Measurements from ENCODE around the gene SOWAHC. TPM values are rescaled to one million over a fixed set of nuclear protein-coding genes. Genes with fewer than 3 reads are reported as not detected.
A peak's percentile ranks its signal among the peaks of the same experiment; 100 is the strongest.

Gene SOWAHC
- total RNA-seq, 2 donors from 2014 or later: 11.1 to 14.9 TPM

- no peak overlapping the region for H3K9ac ChIP-seq (ENCODE audit: extremely low read depth, low read length, poor library complexity, severe bottlenecking)
- H3K9me3 Mint-ChIP-seq: peaks cover 2% of the 10 kb centered on the region
- H3K27me3 Mint-ChIP-seq (ENCODE audit: insufficient read depth): no peaks in the 10 kb centered on the region
- DNase-seq: no peak
- peaks cover 13% of the 10 kb centered on the region for H3K36me3 Mint-ChIP-seq (ENCODE audit: low read depth)
- H3K27me3 ChIP-seq (ENCODE audit: control insufficient read depth, insufficient read depth, low read length, poor library complexity, severe bottlenecking): no peaks in the 10 kb centered on the region
- TF ChIP-seq, protein P1, sequence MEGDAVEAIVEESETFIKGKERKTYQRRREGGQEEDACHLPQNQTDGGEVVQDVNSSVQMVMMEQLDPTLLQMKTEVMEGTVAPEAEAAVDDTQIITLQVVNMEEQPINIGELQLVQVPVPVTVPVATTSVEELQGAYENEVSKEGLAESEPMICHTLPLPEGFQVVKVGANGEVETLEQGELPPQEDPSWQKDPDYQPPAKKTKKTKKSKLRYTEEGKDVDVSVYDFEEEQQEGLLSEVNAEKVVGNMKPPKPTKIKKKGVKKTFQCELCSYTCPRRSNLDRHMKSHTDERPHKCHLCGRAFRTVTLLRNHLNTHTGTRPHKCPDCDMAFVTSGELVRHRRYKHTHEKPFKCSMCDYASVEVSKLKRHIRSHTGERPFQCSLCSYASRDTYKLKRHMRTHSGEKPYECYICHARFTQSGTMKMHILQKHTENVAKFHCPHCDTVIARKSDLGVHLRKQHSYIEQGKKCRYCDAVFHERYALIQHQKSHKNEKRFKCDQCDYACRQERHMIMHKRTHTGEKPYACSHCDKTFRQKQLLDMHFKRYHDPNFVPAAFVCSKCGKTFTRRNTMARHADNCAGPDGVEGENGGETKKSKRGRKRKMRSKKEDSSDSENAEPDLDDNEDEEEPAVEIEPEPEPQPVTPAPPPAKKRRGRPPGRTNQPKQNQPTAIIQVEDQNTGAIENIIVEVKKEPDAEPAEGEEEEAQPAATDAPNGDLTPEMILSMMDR (conservative IDR thresholded peaks at IDR 0.05): no peak
- no peak overlapping the region for H3K27ac Mint-ChIP-seq
- WGBS, 2 experiments (ENCODE audit: insufficient coverage in 1 of 2, insufficient read length in 1 of 2): 100% methylated on average over 1 of the region's 3 CpGs; no CpG with 5 or more reads in 1 of the 2 experiments
- H3K27ac ChIP-seq (ENCODE audit: low read depth, low read length): no peak overlapping the region
- H3K36me3 ChIP-seq (ENCODE audit: control insufficient read depth, insufficient read depth, low read length): peaks cover 27% of the 10 kb centered on the region
- no peaks in the 10 kb centered on the region for H3K9me3 ChIP-seq (ENCODE audit: control insufficient read depth, low read length)
- H3K4me1 ChIP-seq (ENCODE audit: control insufficient read depth, insufficient read depth, low read length): no peaks in the 10 kb centered on the region
- no peak overlapping the region for H3K4me3 ChIP-seq (ENCODE audit: low read length)
- H3K4me1 Mint-ChIP-seq: peaks cover 2% of the 10 kb centered on the region
- no peak overlapping the region for H3K4me3 Mint-ChIP-seq
Measured at GRCh38 chr2:109592905-109593304, 21.3 kb upstream of the SOWAHC start.

GRCh38 chr2:109594246-109594885 is 19.8 kb upstream of the SOWAHC start:
- H3K9me3 ChIP-seq (ENCODE audit: control insufficient read depth, low read length): no peaks in the 10 kb centered on the region
- H3K36me3 ChIP-seq (ENCODE audit: control insufficient read depth, insufficient read depth, low read length): peaks cover 26% of the 10 kb centered on the region
- no peaks in the 10 kb centered on the region for H3K27me3 ChIP-seq (ENCODE audit: control insufficient read depth, insufficient read depth, low read length, poor library complexity, severe bottlenecking)
- peak overlapping the region; percentile 89 for H3K27ac ChIP-seq (ENCODE audit: low read depth, low read length)
- H3K27ac Mint-ChIP-seq: no peak overlapping the region
- H3K4me3 Mint-ChIP-seq: no peak overlapping the region
- DNase-seq: no peak
- H3K36me3 Mint-ChIP-seq (ENCODE audit: low read depth): peaks cover 9% of the 10 kb centered on the region
- TF ChIP-seq, protein P1 (conservative IDR thresholded peaks at IDR 0.05): no peak
- peaks cover 2% of the 10 kb centered on the region for H3K4me1 Mint-ChIP-seq
- H3K9ac ChIP-seq (ENCODE audit: extremely low read depth, low read length, poor library complexity, severe bottlenecking): no peak overlapping the region
- 91% methylated on average over 16 of the region's 16 CpGs for WGBS, 2 experiments (ENCODE audit: insufficient coverage in 1 of 2, insufficient read length in 1 of 2)
- no peaks in the 10 kb centered on the region for H3K9me3 Mint-ChIP-seq
- no peak overlapping the region for H3K4me3 ChIP-seq (ENCODE audit: low read length)
- H3K4me1 ChIP-seq (ENCODE audit: control insufficient read depth, insufficient read depth, low read length): no peaks in the 10 kb centered on the region
- H3K27me3 Mint-ChIP-seq (ENCODE audit: insufficient read depth): no peaks in the 10 kb centered on the region

GRCh38 chr2:109595644-109596043 is 18.5 kb upstream of the SOWAHC start:
- TF ChIP-seq, protein P1 (conservative IDR thresholded peaks at IDR 0.05): no peak
- H3K4me3 ChIP-seq (ENCODE audit: low read length): no peak overlapping the region
- Mint-ChIP-seq H3K4me1 (peaks cover 11% of the 10 kb centered on the region), H3K9me3 (no peaks in the 10 kb centered on the region), H3K27ac (peak overlapping the region; percentile 1), H3K27me3 (ENCODE audit: insufficient read depth) (no peaks in the 10 kb centered on the region), H3K4me3 (no peak overlapping the region), H3K36me3 (ENCODE audit: low read depth) (peaks cover 7% of the 10 kb centered on the region)
- no peaks in the 10 kb centered on the region for H3K9me3 ChIP-seq (ENCODE audit: control insufficient read depth, low read length)
- no peaks in the 10 kb centered on the region for H3K27me3 ChIP-seq (ENCODE audit: control insufficient read depth, insufficient read depth, low read length, poor library complexity, severe bottlenecking)
- no peak overlapping the region for H3K9ac ChIP-seq (ENCODE audit: extremely low read depth, low read length, poor library complexity, severe bottlenecking)
- no peak for DNase-seq
- peaks cover 26% of the 10 kb centered on the region for H3K36me3 ChIP-seq (ENCODE audit: control insufficient read depth, insufficient read depth, low read length)
- WGBS, 2 experiments (ENCODE audit: insufficient coverage in 1 of 2, insufficient read length in 1 of 2): 89 to 97% methylated on average over 4 of the region's 4 CpGs
- no peaks in the 10 kb centered on the region for H3K4me1 ChIP-seq (ENCODE audit: control insufficient read depth, insufficient read depth, low read length)
- H3K27ac ChIP-seq (ENCODE audit: low read depth, low read length): no peak overlapping the region

Data from endodermal cell (in vitro differentiated cells).